Transverse colon (tissue), 4 donors: ENCODE data around the gene INPP4B. TPM values are rescaled to one million over a fixed set of nuclear protein-coding genes. Genes with fewer than 3 reads are reported as not detected.

Experiments
- DNase-seq: peaks from one replicate; pipeline ENCODE4 v3.0.0-alpha.2; 2019
- H3K27ac ChIP-seq, 4 donors: fragments of 200-600 bp; sonication (generic); 2 replicates each; pipeline ENCODE4 v1.5.1; 2016 to 2018; ENCODE audit warnings: inconsistent platforms in 4 of 4
- H3K27me3 ChIP-seq: fragments of 200-600 bp; sonication (generic); 2 replicates; pipeline ENCODE4 v1.5.1; 2017; ENCODE audit warnings: inconsistent platforms
- H3K36me3 ChIP-seq, 4 donors: fragments of 200-600 bp; sonication (generic); 2 replicates each; pipeline ENCODE4 v1.5.1; 2017 to 2019; ENCODE audit warnings: inconsistent platforms in 4 of 4
- H3K4me1 ChIP-seq, 4 donors: fragments of 200-600 bp; sonication (generic); 2 replicates each; pipeline ENCODE4 v1.5.1; 2017 to 2020; ENCODE audit warnings: inconsistent platforms in 4 of 4
- H3K4me3 ChIP-seq, 4 donors: fragments of 200-600 bp; sonication (generic); 1 replicate in 1 of 4; 2 replicates in 3 of 4; pipeline versions ENCODE4 v1.5.1 to v1.6.1; 2017 to 2019; ENCODE audit warnings: inconsistent platforms in 4 of 4
- H3K9me3 ChIP-seq, 2 donors: fragments of 200-600 bp; sonication (generic); 2 replicates each; pipeline ENCODE4 v1.5.1; 2017 to 2019; ENCODE audit warnings: inconsistent platforms in 2 of 2
- EP300 ChIP-seq: sonication (generic); formaldehyde crosslinking; IDR thresholded peaks from one replicate; pipeline ENCODE4 v1.6.1; 2017; ENCODE audit warnings: antibody characterized with exemption, low read depth
- POLR2A ChIP-seq: fragments of 450-650 bp; IDR thresholded peaks from one replicate; pipeline ENCODE4 v1.6.1; 2016; ENCODE audit warnings: antibody characterized with exemption, mild to moderate bottlenecking, moderate library complexity
- POLR2AphosphoS5 ChIP-seq, 3 donors: sonication (generic); formaldehyde crosslinking; IDR thresholded peaks; one replicate each; pipeline ENCODE4 v1.6.1; 2016; ENCODE audit warnings: antibody characterized with exemption in 3 of 3
- WGBS, 2 donors: methylation state at CpG; one replicate each; pipeline ENCODE4 v1.1.5; 2018; ENCODE audit warnings: low coverage in 1 of 2; 5-methylcytosine and 5-hydroxymethylcytosine counted together
- in situ Hi-C, 4 donors: fragments of 200-750 bp; cut with MboI; loops; one replicate each; pipeline versions ENCODE4 v1.15.0 to v1.15.1; 2017; ENCODE audit warnings: low sequenced_read_pairs in 3 of 4, low pct_ligation_motif_present in 1 of 4, low pct_unique_long_range_greater_than_20kb in 1 of 4
- intact Hi-C: fragments of 100-400 bp; cut with DNase I; formaldehyde crosslinking; loops from one replicate; pipeline ENCODE4 v1.15.1; 2023; ENCODE audit warnings: low total_unique reads
- total RNA-seq, 4 donors: library from RNA; depleted of rRNA; stranded (reverse); fragments of >200 nt; gene quantifications; one replicate each; pipeline ENCODE4 v1.1.0, GENCODE V29; 2016
- TF ChIP-seq, protein P1 (sequence below), 5 experiments: fragments of 200-600 bp in 3 of 5; fragments of 450-650 bp in 2 of 5; sonication (generic) in 3 of 5; IDR thresholded peaks; 1 replicate in 2 of 5; 2 replicates in 3 of 5; pipeline ENCODE4 v1.5.1; 2016 to 2017; ENCODE audit warnings: antibody characterized with exemption in 5 of 5, inconsistent platforms in 3 of 5, mild to moderate bottlenecking in 2 of 5, moderate library complexity in 1 of 5

Gene INPP4B
- total RNA-seq, 4 donors from 2014 or later, result 18.3 to 33.8 (median 31.4) TPM

DNA sequence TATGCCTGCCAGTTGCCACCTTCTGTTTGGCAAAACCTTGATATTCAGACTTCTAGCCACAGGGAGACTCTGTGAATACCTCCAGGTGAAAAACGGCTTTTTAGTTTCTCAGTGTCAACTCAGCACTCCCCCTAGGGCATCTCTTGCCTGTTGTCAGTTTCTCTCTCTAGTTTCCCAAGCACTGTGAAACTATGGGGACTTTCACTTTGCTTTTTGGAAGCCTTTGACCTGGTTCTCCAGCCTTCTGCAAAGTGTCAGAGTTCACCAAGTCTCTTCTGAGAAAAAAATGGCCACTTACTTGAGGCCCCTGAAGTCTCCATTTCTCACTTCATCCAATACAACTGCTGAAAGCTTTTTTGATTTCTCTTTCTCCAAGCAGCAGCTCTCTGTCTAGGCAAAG is 521.5 kb downstream of the INPP4B start:
- H3K27ac ChIP-seq, result no peak overlapping the region
- no peaks in the 10 kb centered on the region for H3K9me3 ChIP-seq
- in situ Hi-C loops, result no loop called here
- H3K36me3 ChIP-seq, result no peaks in the 10 kb centered on the region
- no peak overlapping the region for H3K4me3 ChIP-seq
- no peak for DNase-seq
- H3K4me1 ChIP-seq, result no peaks in the 10 kb centered on the region
- intact Hi-C loops, result no loop called here
- no peaks in the 10 kb centered on the region for H3K27me3 ChIP-seq
- 56 to 88% methylated on average over 1 of the region's 1 CpG for WGBS, 2 donors
- TF ChIP-seq EP300, result no peak
- no peak for TF ChIP-seq POLR2AphosphoS5 (IDR thresholded peaks at IDR 0.05)
- no peak for TF ChIP-seq POLR2A
- TF ChIP-seq, protein P1, sequence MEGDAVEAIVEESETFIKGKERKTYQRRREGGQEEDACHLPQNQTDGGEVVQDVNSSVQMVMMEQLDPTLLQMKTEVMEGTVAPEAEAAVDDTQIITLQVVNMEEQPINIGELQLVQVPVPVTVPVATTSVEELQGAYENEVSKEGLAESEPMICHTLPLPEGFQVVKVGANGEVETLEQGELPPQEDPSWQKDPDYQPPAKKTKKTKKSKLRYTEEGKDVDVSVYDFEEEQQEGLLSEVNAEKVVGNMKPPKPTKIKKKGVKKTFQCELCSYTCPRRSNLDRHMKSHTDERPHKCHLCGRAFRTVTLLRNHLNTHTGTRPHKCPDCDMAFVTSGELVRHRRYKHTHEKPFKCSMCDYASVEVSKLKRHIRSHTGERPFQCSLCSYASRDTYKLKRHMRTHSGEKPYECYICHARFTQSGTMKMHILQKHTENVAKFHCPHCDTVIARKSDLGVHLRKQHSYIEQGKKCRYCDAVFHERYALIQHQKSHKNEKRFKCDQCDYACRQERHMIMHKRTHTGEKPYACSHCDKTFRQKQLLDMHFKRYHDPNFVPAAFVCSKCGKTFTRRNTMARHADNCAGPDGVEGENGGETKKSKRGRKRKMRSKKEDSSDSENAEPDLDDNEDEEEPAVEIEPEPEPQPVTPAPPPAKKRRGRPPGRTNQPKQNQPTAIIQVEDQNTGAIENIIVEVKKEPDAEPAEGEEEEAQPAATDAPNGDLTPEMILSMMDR (IDR thresholded peaks at IDR 0.05), result no peak

DNA sequence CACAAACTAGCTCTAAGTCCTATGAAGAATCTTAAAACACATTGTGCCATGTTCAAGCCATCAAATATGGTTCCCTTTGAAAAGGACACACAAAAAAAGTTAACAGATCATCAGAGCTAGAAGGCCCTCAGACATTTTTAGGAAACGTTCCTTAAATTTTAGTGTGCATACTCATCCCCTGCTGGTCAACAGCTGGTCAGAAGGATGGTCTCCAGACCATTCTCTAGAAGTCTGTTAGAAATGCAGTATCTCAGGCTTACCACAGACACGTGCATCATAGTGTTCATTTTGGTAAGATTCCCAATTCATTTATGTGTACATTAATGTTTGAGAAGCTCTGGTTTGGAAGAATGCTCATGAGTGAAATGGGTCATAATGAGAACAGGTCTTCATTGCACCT is 523.1 kb downstream of the INPP4B start:
- WGBS, 2 donors, result 76 to 86% methylated on average over 2 of the region's 2 CpGs
- in situ Hi-C loops, result no loop called here
- Histone ChIP-seq H3K9me3 (no peaks in the 10 kb centered on the region), H3K4me3 (no peak overlapping the region), H3K27me3 (no peaks in the 10 kb centered on the region), H3K27ac (no peak overlapping the region), H3K36me3 (no peaks in the 10 kb centered on the region), H3K4me1 (no peaks in the 10 kb centered on the region)
- intact Hi-C loops, result no loop called here
- no peak for TF ChIP-seq EP300
- TF ChIP-seq, protein P1 (IDR thresholded peaks at IDR 0.05), result no peak
- no peak for TF ChIP-seq POLR2AphosphoS5 (IDR thresholded peaks at IDR 0.05)
- TF ChIP-seq POLR2A, result no peak
- DNase-seq, result no peak

DNA sequence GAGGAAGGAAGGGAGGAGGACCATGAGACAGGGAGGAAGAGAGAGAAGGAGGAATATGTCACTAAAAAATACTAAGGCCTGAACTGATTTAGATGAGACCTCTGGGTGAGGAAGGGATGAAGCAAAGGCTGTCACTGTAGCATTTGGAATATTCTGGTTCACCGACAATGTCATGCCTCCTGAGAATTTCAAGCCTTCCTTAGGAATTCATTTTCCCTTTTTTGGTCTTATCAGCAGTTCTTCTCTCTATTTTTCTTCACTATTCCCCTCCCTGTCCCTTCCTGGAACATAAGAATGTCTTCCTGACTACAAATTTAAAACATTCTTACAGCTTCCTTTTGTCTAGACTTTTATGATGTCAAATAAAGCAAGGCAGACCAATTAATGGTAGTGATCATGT is 527.8 kb downstream of the INPP4B start:
- Histone ChIP-seq H3K4me1 (peaks cover 0 to 31% (median 16%) of the 10 kb centered on the region in 4 donors), H3K36me3 (no peaks in the 10 kb centered on the region), H3K27ac (no peak overlapping the region), H3K9me3 (no peaks in the 10 kb centered on the region), H3K27me3 (no peaks in the 10 kb centered on the region), H3K4me3 (no peak overlapping the region)
- in situ Hi-C loops, result no loop called here
- TF ChIP-seq, protein P1 (IDR thresholded peaks at IDR 0.05), result no peak
- TF ChIP-seq POLR2A, result no peak
- TF ChIP-seq EP300, result no peak
- intact Hi-C loops, result no loop called here
- DNase-seq, result no peak
- 73 to 75% methylated on average over 1 of the region's 1 CpG for WGBS, 2 donors

DNA sequence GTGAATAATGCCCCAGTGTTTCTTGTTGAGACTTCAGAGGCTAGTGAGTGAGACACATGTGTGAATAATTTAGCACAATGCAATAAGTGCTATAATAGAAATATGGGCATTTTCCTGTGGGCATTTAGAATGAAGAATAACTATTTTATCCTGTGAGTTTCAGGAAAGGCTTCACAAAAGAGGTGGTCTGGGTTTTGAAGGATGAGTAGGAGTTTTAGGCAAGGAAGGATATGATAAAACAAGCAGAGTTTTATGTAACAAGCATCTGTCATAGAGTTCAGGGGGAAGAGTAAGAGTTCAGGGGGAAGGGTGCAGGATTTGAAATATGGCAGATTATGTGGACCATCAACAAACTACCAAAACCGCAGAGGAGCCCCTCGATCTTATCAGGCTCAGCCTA is 529.2 kb downstream of the INPP4B start:
- no peaks in the 10 kb centered on the region for H3K27me3 ChIP-seq
- no peaks in the 10 kb centered on the region for H3K36me3 ChIP-seq
- no peak overlapping the region for H3K4me3 ChIP-seq
- in situ Hi-C loops, result no loop called here
- no peaks in the 10 kb centered on the region for H3K9me3 ChIP-seq
- no peak overlapping the region for H3K27ac ChIP-seq
- TF ChIP-seq POLR2A (no peak), POLR2AphosphoS5 (IDR thresholded peaks at IDR 0.05) (no peak), EP300 (no peak)
- TF ChIP-seq, protein P1 (IDR thresholded peaks at IDR 0.05), result no peak
- peaks cover 0 to 36% (median 16%) of the 10 kb centered on the region in 4 donors for H3K4me1 ChIP-seq
- WGBS, 2 donors, result 86% methylated on average over 2 of the region's 2 CpGs; no CpG with 5 or more reads in 1 of the 2 donors
- no peak for DNase-seq
- intact Hi-C loops, result no loop called here
